ENCODE results near the gene ZFAND4. TPM values are rescaled to one million over a fixed set of nuclear protein-coding genes. Genes with fewer than 3 reads are reported as not detected.

Gene ZFAND4
- total and polyA plus RNA-seq, 5 donors, result 5.4 to 20.6 (median 18.2) TPM

GRCh38 chr10:45640941-45641340 lies 31.6 kb downstream of the ZFAND4 start:
- H3K4me1 ChIP-seq (ENCODE audit: control insufficient read depth, insufficient read depth, low read length), result no peaks in the 10 kb centered on the region
- no peaks in the 10 kb centered on the region for H3K27me3 ChIP-seq (ENCODE audit: control insufficient read depth, insufficient read depth)
- 90% methylated on average over 4 of the region's 4 CpGs for WGBS
- ATAC-seq (no peak), DNase-seq (no peak)
- intact Hi-C loops (cut with DNase I), result no loop called here
- H3K27ac ChIP-seq (ENCODE audit: low read length), result no peak overlapping the region
- no peaks in the 10 kb centered on the region for H3K9me3 ChIP-seq (ENCODE audit: control insufficient read depth, low read length)
- H3K4me3 ChIP-seq (ENCODE audit: low read length), result no peak overlapping the region

GRCh38 chr10:45640049-45640448 lies 32.5 kb downstream of the ZFAND4 start:
- Histone ChIP-seq H3K4me3 (ENCODE audit: low read length) (no peak overlapping the region), H3K27me3 (ENCODE audit: control insufficient read depth, insufficient read depth) (no peaks in the 10 kb centered on the region), H3K4me1 (ENCODE audit: control insufficient read depth, insufficient read depth, low read length) (no peaks in the 10 kb centered on the region), H3K9me3 (ENCODE audit: control insufficient read depth, low read length) (no peaks in the 10 kb centered on the region), H3K27ac (ENCODE audit: low read length) (no peak overlapping the region)
- ATAC-seq (no peak), DNase-seq (no peak)
- 89% methylated on average over 1 of the region's 1 CpG for WGBS
- intact Hi-C loops (cut with DNase I), result no loop called here

GRCh38 chr10:45627412-45628048 lies 45.0 kb downstream of the ZFAND4 start:
- WGBS, result 43% methylated on average over 5 of the region's 5 CpGs
- intact Hi-C loops (cut with DNase I), result no loop called here
- DNase-seq (peak; percentile 68 to 85 (median 72)), ATAC-seq (peak; percentile 96)
- Histone ChIP-seq H3K4me1 (ENCODE audit: control insufficient read depth, insufficient read depth, low read length) (peaks cover 6% of the 10 kb centered on the region), H3K27ac (ENCODE audit: low read length) (peak overlapping the region; percentile 90), H3K27me3 (ENCODE audit: control insufficient read depth, insufficient read depth) (no peaks in the 10 kb centered on the region), H3K4me3 (ENCODE audit: low read length) (no peak overlapping the region), H3K9me3 (ENCODE audit: control insufficient read depth, low read length) (no peaks in the 10 kb centered on the region)

- Histone ChIP-seq H3K27me3 (ENCODE audit: control insufficient read depth, insufficient read depth) (no peaks in the 10 kb centered on the region), H3K4me1 (ENCODE audit: control insufficient read depth, insufficient read depth, low read length) (peaks cover 6% of the 10 kb centered on the region), H3K9me3 (ENCODE audit: control insufficient read depth, low read length) (no peaks in the 10 kb centered on the region), H3K27ac (ENCODE audit: low read length) (peak overlapping the region; percentile 77), H3K4me3 (ENCODE audit: low read length) (no peak overlapping the region)
- intact Hi-C loops (cut with DNase I), result no loop called here
- DNase-seq (no peak), ATAC-seq (peak in 1 of 2 donors; percentile 29)
- WGBS, result 49% methylated on average over 3 of the region's 3 CpGs
These were observed 46.7 kb downstream of the ZFAND4 start for GRCh38 chr10:45625879-45626278.

GRCh38 chr10:45624724-45625123 lies 47.8 kb downstream of the ZFAND4 start:
- Histone ChIP-seq H3K27ac (ENCODE audit: low read length) (peak overlapping the region; percentile 23), H3K27me3 (ENCODE audit: control insufficient read depth, insufficient read depth) (no peaks in the 10 kb centered on the region)
- intact Hi-C loops (cut with DNase I), result no loop called here

GRCh38 chr10:45614869-45615268 lies 57.7 kb downstream of the ZFAND4 start:
- ATAC-seq (no peak), DNase-seq (no peak)
- WGBS, result 89% methylated on average over 1 of the region's 1 CpG
- Histone ChIP-seq H3K4me3 (ENCODE audit: low read length) (no peak overlapping the region), H3K27ac (ENCODE audit: low read length) (no peak overlapping the region), H3K27me3 (ENCODE audit: control insufficient read depth, insufficient read depth) (no peaks in the 10 kb centered on the region), H3K9me3 (ENCODE audit: control insufficient read depth, low read length) (no peaks in the 10 kb centered on the region), H3K4me1 (ENCODE audit: control insufficient read depth, insufficient read depth, low read length) (no peaks in the 10 kb centered on the region)
- intact Hi-C loops (cut with DNase I), result no loop called here

More at GRCh38 chr10:45624724-45625123, 47.8 kb downstream of the ZFAND4 start:
- Histone ChIP-seq H3K4me3 (ENCODE audit: low read length) (no peak overlapping the region), H3K9me3 (ENCODE audit: control insufficient read depth, low read length) (no peaks in the 10 kb centered on the region), H3K4me1 (ENCODE audit: control insufficient read depth, insufficient read depth, low read length) (peaks cover 6% of the 10 kb centered on the region)
- DNase-seq (no peak), ATAC-seq (peak in 1 of 2 donors; percentile 41)
- WGBS, result 74% methylated on average over 6 of the region's 6 CpGs

GRCh38 chr10:45612741-45613140 lies 59.8 kb downstream of the ZFAND4 start:
- Histone ChIP-seq H3K4me3 (ENCODE audit: low read length) (no peak overlapping the region), H3K9me3 (ENCODE audit: control insufficient read depth, low read length) (no peaks in the 10 kb centered on the region), H3K4me1 (ENCODE audit: control insufficient read depth, insufficient read depth, low read length) (no peaks in the 10 kb centered on the region), H3K27me3 (ENCODE audit: control insufficient read depth, insufficient read depth) (no peaks in the 10 kb centered on the region), H3K27ac (ENCODE audit: low read length) (no peak overlapping the region)
- intact Hi-C loops (cut with DNase I), result no loop called here
- DNase-seq (no peak), ATAC-seq (no peak)

- Histone ChIP-seq H3K27ac (ENCODE audit: low read length) (no peak overlapping the region), H3K4me1 (ENCODE audit: control insufficient read depth, insufficient read depth, low read length) (no peaks in the 10 kb centered on the region), H3K9me3 (ENCODE audit: control insufficient read depth, low read length) (no peaks in the 10 kb centered on the region), H3K4me3 (ENCODE audit: low read length) (no peak overlapping the region), H3K27me3 (ENCODE audit: control insufficient read depth, insufficient read depth) (no peaks in the 10 kb centered on the region)
- intact Hi-C loops (cut with DNase I), result no loop called here
- DNase-seq, result no peak
- WGBS, result 95% methylated on average over 1 of the region's 1 CpG
- ATAC-seq, result no peak
These were observed 64.5 kb downstream of the ZFAND4 start for GRCh38 chr10:45608052-45608451.

GRCh38 chr10:45607276-45607675 lies 65.3 kb downstream of the ZFAND4 start:
- Histone ChIP-seq H3K27ac (ENCODE audit: low read length) (no peak overlapping the region), H3K9me3 (ENCODE audit: control insufficient read depth, low read length) (no peaks in the 10 kb centered on the region), H3K27me3 (ENCODE audit: control insufficient read depth, insufficient read depth) (no peaks in the 10 kb centered on the region), H3K4me1 (ENCODE audit: control insufficient read depth, insufficient read depth, low read length) (no peaks in the 10 kb centered on the region), H3K4me3 (ENCODE audit: low read length) (no peak overlapping the region)
- intact Hi-C loops (cut with DNase I), result no loop called here
- no peak for DNase-seq
- no peak for ATAC-seq
- 93% methylated on average over 1 of the region's 1 CpG for WGBS

GRCh38 chr10:45602836-45603235 lies 69.7 kb downstream of the ZFAND4 start:
- no peaks in the 10 kb centered on the region for H3K27me3 ChIP-seq (ENCODE audit: control insufficient read depth, insufficient read depth)
- no peaks in the 10 kb centered on the region for H3K9me3 ChIP-seq (ENCODE audit: control insufficient read depth, low read length)
- 91% methylated on average over 4 of the region's 4 CpGs for WGBS
- no peak for DNase-seq
- H3K4me3 ChIP-seq (ENCODE audit: low read length), result no peak overlapping the region
- intact Hi-C loops (cut with DNase I), result no loop called here
- no peak for ATAC-seq
- H3K27ac ChIP-seq (ENCODE audit: low read length), result no peak overlapping the region
- no peaks in the 10 kb centered on the region for H3K4me1 ChIP-seq (ENCODE audit: control insufficient read depth, insufficient read depth, low read length)

GRCh38 chr10:45602082-45602730 lies 70.4 kb downstream of the ZFAND4 start:
- WGBS, result 92% methylated on average over 3 of the region's 3 CpGs
- no peaks in the 10 kb centered on the region for H3K4me1 ChIP-seq (ENCODE audit: control insufficient read depth, insufficient read depth, low read length)
- ATAC-seq (peak in 1 of 2 donors; percentile 73), DNase-seq (no peak)
- no peaks in the 10 kb centered on the region for H3K9me3 ChIP-seq (ENCODE audit: control insufficient read depth, low read length)
- no peak overlapping the region for H3K4me3 ChIP-seq (ENCODE audit: low read length)
- H3K27me3 ChIP-seq (ENCODE audit: control insufficient read depth, insufficient read depth), result no peaks in the 10 kb centered on the region
- intact Hi-C loops (cut with DNase I), result no loop called here
- no peak overlapping the region for H3K27ac ChIP-seq (ENCODE audit: low read length)
